Measurements from ENCODE around the gene NRGN. TPM values are rescaled to one million over a fixed set of nuclear protein-coding genes. Genes with fewer than 3 reads are reported as not detected.

The NRGN gene
- total RNA-seq, 1 experiment from 2014 or later, result 15.5 TPM

DNA sequence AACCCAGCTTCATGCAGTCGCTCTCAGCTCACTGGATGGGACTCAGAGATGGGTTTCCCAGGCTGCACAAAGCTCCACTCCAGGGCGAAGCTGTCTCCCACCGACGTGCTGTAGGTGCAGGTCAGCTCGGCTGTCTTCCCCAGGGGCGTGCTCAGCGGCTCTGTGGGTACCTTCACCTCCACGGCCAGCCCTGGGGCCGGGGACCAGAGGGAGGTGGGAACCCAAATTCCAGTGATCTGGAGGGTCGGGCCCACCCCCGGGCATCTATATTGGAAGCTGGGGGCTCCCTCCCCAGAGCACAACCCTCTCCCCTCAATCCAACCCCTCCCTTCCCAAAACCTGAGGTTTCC is 11.6 kb downstream of the NRGN start:
- TF ChIP-seq EZH2phosphoT487 (IDR thresholded peaks at IDR 0.05; ENCODE audit: borderline replicate concordance, low read length), result no peak

DNA sequence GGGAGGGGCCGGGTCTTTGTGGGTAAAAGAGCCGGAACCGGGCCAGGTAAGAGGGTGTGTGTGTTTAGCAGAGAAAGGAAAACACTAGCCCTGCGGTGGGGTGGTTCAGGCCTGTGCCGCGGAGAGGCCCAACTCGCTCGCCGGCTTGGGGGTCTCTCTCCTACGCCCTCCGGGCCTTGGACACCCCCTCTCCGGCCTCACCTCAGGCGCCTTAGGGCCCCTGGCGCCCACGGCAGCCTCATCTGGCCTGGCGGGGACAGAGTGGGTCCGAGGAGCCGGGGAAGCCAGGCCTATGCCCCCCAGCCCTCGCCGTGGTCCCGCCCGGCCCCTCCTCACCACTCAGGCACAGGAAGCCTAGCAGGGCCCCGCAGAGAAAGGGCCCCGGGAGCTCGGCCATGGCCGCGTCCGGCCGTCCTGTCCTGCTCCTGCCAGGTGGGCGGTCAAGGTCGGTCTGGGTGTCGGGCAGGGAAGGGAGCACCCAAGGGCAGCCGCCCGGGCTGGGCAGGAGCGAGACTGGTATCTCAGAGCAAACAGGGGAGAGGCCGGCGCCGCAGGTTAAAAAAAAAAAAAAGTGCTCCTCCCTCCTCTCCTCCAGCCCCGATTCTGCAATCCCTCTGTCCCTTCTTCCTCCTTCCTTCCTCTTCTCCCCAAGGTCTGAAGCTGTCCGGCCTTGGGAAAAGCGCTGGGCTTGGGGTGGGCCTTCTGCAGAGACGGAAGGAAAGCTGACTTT is 12.2 kb downstream of the NRGN start, which contains the start of gene VSIG2:
Gene VSIG2 (minus strand): TSS at position 515 of the 730 bp plus-strand sequence. CDS start 118 bp downstream, at position 397.
- Histone ChIP-seq H3K9me3 (ENCODE audit: low read length) (no peaks in the 10 kb centered on the region), H3K27ac (ENCODE audit: low read length) (no peak within 1 kb of the TSS), H3K4me3 (ENCODE audit: low read length) (no peak within 1 kb of the TSS), H4K20me1 (ENCODE audit: low read length) (no peaks in the 10 kb centered on the region), H3F3A (ENCODE audit: low read length, unreplicated experiment) (no peaks in the 10 kb centered on the region), H2AFZ (ENCODE audit: low read length) (no peak within 1 kb of the TSS), H3K4me2 (ENCODE audit: low read length) (no peak within 1 kb of the TSS), H3K36me3 (ENCODE audit: low read depth, low read length) (no peaks in the 10 kb centered on the region), H3K9me2 (replicated peaks; ENCODE audit: low read length) (no peaks in the 10 kb centered on the region), H3K79me2 (ENCODE audit: low read length) (no peaks in the 10 kb centered on the region), H3K4me1 (ENCODE audit: insufficient read depth, low read length) (peaks cover 54% of the 10 kb centered on the region), H3K27me3 (ENCODE audit: low read length) (no peaks in the 10 kb centered on the region), H3K9ac (ENCODE audit: low read length) (no peak within 1 kb of the TSS)
- intact Hi-C loops (cut with micrococcal nuclease), result no loop called here
- no peak for DNase-seq
- TF ChIP-seq, protein P1, sequence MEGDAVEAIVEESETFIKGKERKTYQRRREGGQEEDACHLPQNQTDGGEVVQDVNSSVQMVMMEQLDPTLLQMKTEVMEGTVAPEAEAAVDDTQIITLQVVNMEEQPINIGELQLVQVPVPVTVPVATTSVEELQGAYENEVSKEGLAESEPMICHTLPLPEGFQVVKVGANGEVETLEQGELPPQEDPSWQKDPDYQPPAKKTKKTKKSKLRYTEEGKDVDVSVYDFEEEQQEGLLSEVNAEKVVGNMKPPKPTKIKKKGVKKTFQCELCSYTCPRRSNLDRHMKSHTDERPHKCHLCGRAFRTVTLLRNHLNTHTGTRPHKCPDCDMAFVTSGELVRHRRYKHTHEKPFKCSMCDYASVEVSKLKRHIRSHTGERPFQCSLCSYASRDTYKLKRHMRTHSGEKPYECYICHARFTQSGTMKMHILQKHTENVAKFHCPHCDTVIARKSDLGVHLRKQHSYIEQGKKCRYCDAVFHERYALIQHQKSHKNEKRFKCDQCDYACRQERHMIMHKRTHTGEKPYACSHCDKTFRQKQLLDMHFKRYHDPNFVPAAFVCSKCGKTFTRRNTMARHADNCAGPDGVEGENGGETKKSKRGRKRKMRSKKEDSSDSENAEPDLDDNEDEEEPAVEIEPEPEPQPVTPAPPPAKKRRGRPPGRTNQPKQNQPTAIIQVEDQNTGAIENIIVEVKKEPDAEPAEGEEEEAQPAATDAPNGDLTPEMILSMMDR (conservative IDR thresholded peaks at IDR 0.05; ENCODE audit: low read depth, low read length), result no peak
- TF ChIP-seq EZH2phosphoT487 (IDR thresholded peaks at IDR 0.05; ENCODE audit: borderline replicate concordance, low read length) (no peak), EZH2 (IDR thresholded peaks at IDR 0.05; ENCODE audit: low read length, unreplicated experiment) (no peak)
- ATAC-seq, result no peak
- ChIA-PET CTCF (interaction anchor here (1.0 kb wide), 1 partner anchor 81 kb away, joined by 4 read pairs; no protein-coding TSS in a partner anchor), POLR2A (ENCODE audit: unreplicated experiment) (no interaction called here)
- BruUV-seq (replicated peaks), result no TSS peak

More for the DNA sequence above, 11.6 kb downstream of the NRGN start:
- no peaks in the 10 kb centered on the region for H3F3A ChIP-seq (ENCODE audit: low read length, unreplicated experiment)
- no peaks in the 10 kb centered on the region for H3K27me3 ChIP-seq (ENCODE audit: low read length)
- no peaks in the 10 kb centered on the region for H4K20me1 ChIP-seq (ENCODE audit: low read length)
- DNase-seq, result no peak
- peaks cover 59% of the 10 kb centered on the region for H3K4me1 ChIP-seq (ENCODE audit: insufficient read depth, low read length)
- POLR2A ChIA-PET (ENCODE audit: unreplicated experiment), result no interaction called here
- no peaks in the 10 kb centered on the region for H3K36me3 ChIP-seq (ENCODE audit: low read depth, low read length)
- H3K4me2 ChIP-seq (ENCODE audit: low read length), result no peak overlapping the region
- no TSS peak for BruUV-seq (replicated peaks)
- no peak overlapping the region for H3K27ac ChIP-seq (ENCODE audit: low read length)
- intact Hi-C loops (cut with micrococcal nuclease), result no loop called here
- no peak overlapping the region for H3K9ac ChIP-seq (ENCODE audit: low read length)
- no peak overlapping the region for H2AFZ ChIP-seq (ENCODE audit: low read length)
- H3K79me2 ChIP-seq (ENCODE audit: low read length), result no peaks in the 10 kb centered on the region
- no peaks in the 10 kb centered on the region for H3K9me2 ChIP-seq (replicated peaks; ENCODE audit: low read length)
- CTCF ChIA-PET, result interaction anchor here (0.5 to 0.6 kb wide), 2 partner anchors 12 to 77 kb away, joined by 3 to 10 read pairs; partner anchors contain the start of gene SPA17
- no peaks in the 10 kb centered on the region for H3K9me3 ChIP-seq (ENCODE audit: low read length)
- no peak for ATAC-seq
- H3K4me3 ChIP-seq (ENCODE audit: low read length), result no peak overlapping the region

DNA sequence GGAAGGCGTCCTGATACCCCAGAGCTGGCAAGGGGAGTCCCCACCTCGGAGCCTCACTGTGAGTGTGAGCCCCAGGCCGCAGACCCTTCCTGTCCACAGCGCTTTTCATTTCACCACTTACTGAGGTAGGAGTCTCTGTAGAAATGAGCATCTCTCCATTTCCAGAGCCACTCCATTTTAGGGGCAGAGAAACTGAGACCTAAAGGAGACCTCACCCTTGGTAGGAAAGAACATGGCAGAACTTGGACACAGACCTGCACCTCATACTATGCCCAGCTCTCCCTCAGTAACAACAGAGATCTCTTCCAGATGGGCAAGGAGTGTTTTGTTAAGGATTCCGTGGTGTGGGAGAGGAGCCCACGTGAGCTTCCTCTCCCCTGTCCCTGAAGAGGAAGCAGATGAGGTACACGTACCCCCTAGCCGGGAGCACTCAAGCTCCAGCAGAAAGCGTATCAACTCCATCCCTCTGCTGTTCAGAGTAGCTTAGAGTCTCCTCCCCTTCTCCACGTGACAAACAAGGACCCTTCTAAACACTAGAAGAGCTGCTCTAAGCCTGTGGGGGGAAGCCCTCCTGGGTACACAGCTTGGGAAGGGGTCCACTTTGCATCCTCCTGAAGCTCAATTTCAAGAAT is 12.8 kb downstream of the NRGN start:
- Histone ChIP-seq H3K9me2 (replicated peaks; ENCODE audit: low read length) (no peaks in the 10 kb centered on the region), H3K4me1 (ENCODE audit: insufficient read depth, low read length) (peaks cover 48% of the 10 kb centered on the region), H3K27me3 (ENCODE audit: low read length) (no peaks in the 10 kb centered on the region), H3K9ac (ENCODE audit: low read length) (no peak overlapping the region), H3K79me2 (ENCODE audit: low read length) (no peaks in the 10 kb centered on the region), H3K27ac (ENCODE audit: low read length) (no peak overlapping the region), H3F3A (ENCODE audit: low read length, unreplicated experiment) (no peaks in the 10 kb centered on the region), H4K20me1 (ENCODE audit: low read length) (no peaks in the 10 kb centered on the region), H3K36me3 (ENCODE audit: low read depth, low read length) (no peaks in the 10 kb centered on the region), H2AFZ (ENCODE audit: low read length) (no peak overlapping the region), H3K4me3 (ENCODE audit: low read length) (no peak overlapping the region), H3K9me3 (ENCODE audit: low read length) (no peaks in the 10 kb centered on the region), H3K4me2 (ENCODE audit: low read length) (no peak overlapping the region)
- no peak for DNase-seq
- CTCF ChIA-PET, result interaction anchor here (0.7 to 1.1 kb wide), 3 partner anchors 13 to 80 kb away, joined by 3 to 4 read pairs (median 3); partner anchors contain the start of gene NRGN
- intact Hi-C loops (cut with micrococcal nuclease), result no loop called here
- no TSS peak for BruUV-seq (replicated peaks)
- no peak for ATAC-seq
- POLR2A ChIA-PET (ENCODE audit: unreplicated experiment), result no interaction called here
- TF ChIP-seq EZH2phosphoT487 (IDR thresholded peaks at IDR 0.05; ENCODE audit: borderline replicate concordance, low read length) (no peak), EZH2 (IDR thresholded peaks at IDR 0.05; ENCODE audit: low read length, unreplicated experiment) (no peak)
- TF ChIP-seq, protein P1 (conservative IDR thresholded peaks at IDR 0.05; ENCODE audit: low read depth, low read length), result no peak

All from PC-3 (cell line).